ACHN (cell line): Measurements from ENCODE around the gene MMP17.
A peak's percentile ranks its signal among the peaks of the same experiment; 100 is the strongest.

Source experiments
- DNase-seq: peaks from one replicate; pipeline ENCODE4 v3.0.0-alpha.2; 2015
- in situ Hi-C: cut with HindIII; loops from 2 replicates; pipeline ENCODE4 v1.10.0; 2017; ENCODE audit warnings: low sequenced_read_pairs, low pct_ligation_motif_present, low pct_unique_long_range_greater_than_20kb

The MMP17 gene

GRCh38 chr12:131827961-131828534 is at the start of gene MMP17:
Gene MMP17, plus strand, starts transcription at chr12:131828393. Its CDS starts 102 bp downstream, at chr12:131828495.
- peak; percentile 82 for DNase-seq
- in situ Hi-C loops = no loop called here

GRCh38 chr12:131779027-131779426 is 49.2 kb upstream of the MMP17 start:
- in situ Hi-C loops = no loop called here

GRCh38 chr12:131782061-131782460 is 46.1 kb upstream of the MMP17 start:
- in situ Hi-C loops = no loop called here
- no peak for DNase-seq

More at GRCh38 chr12:131779027-131779426, 49.2 kb upstream of the MMP17 start:
- no peak for DNase-seq

- peak; percentile 37 for DNase-seq
- in situ Hi-C loops = no loop called here
These were observed 44.2 kb upstream of the MMP17 start for GRCh38 chr12:131783915-131784541.

- no peak for DNase-seq
- in situ Hi-C loops = no loop called here
These were observed 43.1 kb upstream of the MMP17 start for GRCh38 chr12:131784909-131785762.

GRCh38 chr12:131785763-131786330 is 42.3 kb upstream of the MMP17 start:
- in situ Hi-C loops = no loop called here
- DNase-seq = no peak

GRCh38 chr12:131786331-131786730 is 41.9 kb upstream of the MMP17 start:
- DNase-seq = no peak
- in situ Hi-C loops = no loop called here

GRCh38 chr12:131787143-131787660 is 41.0 kb upstream of the MMP17 start:
- no peak for DNase-seq
- in situ Hi-C loops = no loop called here

GRCh38 chr12:131788070-131788469 is 40.1 kb upstream of the MMP17 start:
- in situ Hi-C loops = no loop called here
- DNase-seq = no peak

- in situ Hi-C loops = no loop called here
These were observed 38.6 kb upstream of the MMP17 start for GRCh38 chr12:131789638-131790037.

GRCh38 chr12:131793243-131794022 is 34.8 kb upstream of the MMP17 start:
- no peak for DNase-seq
- in situ Hi-C loops = no loop called here

More at GRCh38 chr12:131789638-131790037, 38.6 kb upstream of the MMP17 start:
- no peak for DNase-seq

GRCh38 chr12:131794061-131794460 is 34.1 kb upstream of the MMP17 start:
- in situ Hi-C loops = no loop called here
- no peak for DNase-seq

GRCh38 chr12:131794573-131794972 is 33.6 kb upstream of the MMP17 start:
- DNase-seq = no peak
- in situ Hi-C loops = no loop called here

- no peak for DNase-seq
- in situ Hi-C loops = no loop called here
These were observed 33.1 kb upstream of the MMP17 start for GRCh38 chr12:131795064-131795463.

GRCh38 chr12:131795690-131796410 is 32.3 kb upstream of the MMP17 start:
- DNase-seq = no peak

GRCh38 chr12:131796411-131796736 is 31.8 kb upstream of the MMP17 start:
- no peak for DNase-seq
- in situ Hi-C loops = no loop called here

More at GRCh38 chr12:131795690-131796410, 32.3 kb upstream of the MMP17 start:
- in situ Hi-C loops = no loop called here

GRCh38 chr12:131796754-131797587 is 31.2 kb upstream of the MMP17 start:
- in situ Hi-C loops = no loop called here

More at GRCh38 chr12:131796754-131797587, 31.2 kb upstream of the MMP17 start:
- DNase-seq = no peak
